Esophagus squamous epithelium (tissue), 4 donors: ENCODE results near the gene SORL1.

Experiments used
- POLR2A ChIP-seq, 4 donors: fragments of 450-650 bp; IDR thresholded peaks; one replicate each; pipeline ENCODE4 v1.6.1; 2017; ENCODE audit warnings: antibody characterized with exemption in 4 of 4, mild to moderate bottlenecking in 4 of 4, moderate library complexity in 3 of 4
- TF ChIP-seq, protein P1 (sequence below), 6 experiments: fragments of 450-650 bp in 4 of 6; fragments of 200-600 bp in 2 of 6; sonication (generic) in 2 of 6; IDR thresholded peaks; one replicate each; pipeline ENCODE4 v1.5.1; 2016 to 2019; ENCODE audit warnings: antibody characterized with exemption in 6 of 6, mild to moderate bottlenecking in 4 of 6, moderate library complexity in 4 of 6

DNA sequence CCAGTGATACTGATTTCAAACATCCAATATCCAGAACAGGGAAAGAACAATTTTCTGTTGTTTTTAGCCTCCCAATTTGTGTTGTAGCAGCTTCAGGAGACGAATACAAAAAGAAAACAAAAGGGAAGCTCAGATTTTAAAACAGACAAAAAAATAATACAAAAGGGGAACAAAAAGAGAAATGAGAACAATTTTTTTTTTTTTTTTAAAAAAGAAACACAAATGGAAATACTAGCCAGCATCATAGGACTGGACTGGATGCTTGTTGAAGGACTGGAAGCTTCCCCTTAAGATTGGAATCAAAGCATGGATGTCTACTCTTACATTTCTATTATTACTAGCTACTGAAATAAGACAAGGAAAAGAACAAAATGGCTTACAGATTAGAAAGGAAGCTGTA, 46.5 kb upstream of the SORL1 start:
- TF ChIP-seq, protein P1, sequence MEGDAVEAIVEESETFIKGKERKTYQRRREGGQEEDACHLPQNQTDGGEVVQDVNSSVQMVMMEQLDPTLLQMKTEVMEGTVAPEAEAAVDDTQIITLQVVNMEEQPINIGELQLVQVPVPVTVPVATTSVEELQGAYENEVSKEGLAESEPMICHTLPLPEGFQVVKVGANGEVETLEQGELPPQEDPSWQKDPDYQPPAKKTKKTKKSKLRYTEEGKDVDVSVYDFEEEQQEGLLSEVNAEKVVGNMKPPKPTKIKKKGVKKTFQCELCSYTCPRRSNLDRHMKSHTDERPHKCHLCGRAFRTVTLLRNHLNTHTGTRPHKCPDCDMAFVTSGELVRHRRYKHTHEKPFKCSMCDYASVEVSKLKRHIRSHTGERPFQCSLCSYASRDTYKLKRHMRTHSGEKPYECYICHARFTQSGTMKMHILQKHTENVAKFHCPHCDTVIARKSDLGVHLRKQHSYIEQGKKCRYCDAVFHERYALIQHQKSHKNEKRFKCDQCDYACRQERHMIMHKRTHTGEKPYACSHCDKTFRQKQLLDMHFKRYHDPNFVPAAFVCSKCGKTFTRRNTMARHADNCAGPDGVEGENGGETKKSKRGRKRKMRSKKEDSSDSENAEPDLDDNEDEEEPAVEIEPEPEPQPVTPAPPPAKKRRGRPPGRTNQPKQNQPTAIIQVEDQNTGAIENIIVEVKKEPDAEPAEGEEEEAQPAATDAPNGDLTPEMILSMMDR (IDR thresholded peaks at IDR 0.05) = no peak
- TF ChIP-seq POLR2A (IDR thresholded peaks at IDR 0.05) = no peak
